ENCODE results near the gene MAP4K2.

MAP4K2 gene

GRCh38 chr11:64790205-64791095 is 12.6 kb downstream of the MAP4K2 start:
- no peak for DNase-seq

DNA sequence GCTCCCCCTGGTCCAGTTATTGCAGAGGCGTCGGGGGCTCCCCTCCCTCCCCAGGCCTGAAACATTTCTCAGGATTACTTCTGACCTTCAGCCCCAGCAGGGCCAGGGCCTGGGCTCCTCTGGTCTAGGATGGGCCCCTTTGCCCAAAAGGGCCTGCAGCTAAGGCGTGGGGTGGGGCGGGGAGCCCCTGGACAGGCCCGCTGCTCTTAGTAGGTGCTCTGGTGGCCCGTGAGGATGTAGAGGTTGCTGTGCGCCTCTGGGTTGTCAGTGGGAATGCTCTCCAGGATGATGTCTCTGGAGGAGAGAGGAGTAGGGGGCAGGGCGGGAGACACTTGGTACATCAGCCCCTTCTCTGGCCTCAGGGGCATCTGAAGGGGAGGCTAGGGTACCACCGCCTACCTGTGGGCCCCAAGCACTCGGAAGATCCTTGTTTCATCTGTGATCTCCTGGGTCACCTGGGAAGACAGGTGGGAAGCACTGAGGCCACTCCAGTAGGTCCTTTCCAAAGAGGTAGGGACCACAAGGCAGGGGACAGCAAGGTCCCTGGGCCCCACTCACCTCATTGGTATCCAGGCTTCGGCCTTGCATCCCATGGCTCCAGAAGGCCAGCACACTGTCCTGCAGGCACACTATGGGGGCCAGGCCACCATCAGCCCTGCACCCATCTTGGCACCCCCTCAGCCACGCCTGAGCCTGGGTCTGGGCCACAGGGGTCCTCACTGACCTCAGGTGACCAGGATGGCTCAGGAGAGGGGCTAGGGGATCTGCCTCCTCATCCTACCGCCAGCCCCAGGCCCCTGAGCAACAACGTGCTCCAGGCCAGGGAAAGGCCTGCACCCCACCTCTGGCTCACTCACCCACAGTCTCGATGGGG is 13.4 kb downstream of the MAP4K2 start:
- DNase-seq: no peak

DNA sequence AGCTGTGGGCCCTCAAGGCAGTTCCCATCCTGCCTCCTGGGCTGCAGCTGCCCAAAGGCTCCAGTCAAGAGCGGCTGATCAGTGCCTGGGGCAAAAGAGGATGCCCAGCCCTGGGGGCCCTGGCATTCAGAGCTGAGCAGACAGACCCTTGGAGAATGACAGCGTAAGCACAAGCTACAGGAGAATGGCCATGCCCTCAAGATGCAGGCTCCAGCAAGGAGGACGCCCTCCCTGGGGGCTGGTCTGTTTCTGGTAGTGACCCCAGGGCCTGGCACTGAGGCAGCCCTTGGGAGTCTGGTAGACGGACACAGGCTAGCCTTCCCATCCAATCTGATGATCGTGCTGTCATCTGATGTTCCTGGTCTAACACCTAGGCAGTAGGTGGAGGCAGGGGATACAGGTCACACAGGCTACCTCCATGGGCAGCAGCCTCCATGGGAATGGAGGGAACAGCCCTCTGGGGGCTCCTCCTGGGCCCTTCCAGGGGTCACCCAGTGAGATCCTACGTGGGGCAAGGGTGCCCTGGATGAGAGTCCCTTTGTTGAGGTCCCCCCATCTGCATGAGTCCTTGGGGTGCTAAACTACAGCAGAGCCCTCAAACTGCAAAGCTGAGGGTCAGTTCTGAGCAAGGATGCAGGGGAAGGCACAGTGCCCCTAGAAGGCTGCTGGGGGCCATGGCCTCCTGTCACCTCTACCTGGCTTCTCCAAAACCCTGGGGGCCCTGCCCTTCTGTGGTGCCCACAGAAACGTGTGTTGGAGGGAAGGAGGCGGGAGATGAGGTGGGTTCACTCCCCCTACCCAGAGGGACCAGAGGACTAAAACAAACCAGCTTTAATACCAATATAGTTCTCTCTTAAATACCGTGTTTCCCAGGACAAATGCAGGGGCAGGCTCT is 14.4 kb downstream of the MAP4K2 start:
- no peak for DNase-seq

- no peak for DNase-seq
Measured at GRCh38 chr11:64787526-64788320, 15.3 kb downstream of the MAP4K2 start.

- DNase-seq: no peak
Measured at GRCh38 chr11:64786308-64786707, 16.7 kb downstream of the MAP4K2 start.

DNA sequence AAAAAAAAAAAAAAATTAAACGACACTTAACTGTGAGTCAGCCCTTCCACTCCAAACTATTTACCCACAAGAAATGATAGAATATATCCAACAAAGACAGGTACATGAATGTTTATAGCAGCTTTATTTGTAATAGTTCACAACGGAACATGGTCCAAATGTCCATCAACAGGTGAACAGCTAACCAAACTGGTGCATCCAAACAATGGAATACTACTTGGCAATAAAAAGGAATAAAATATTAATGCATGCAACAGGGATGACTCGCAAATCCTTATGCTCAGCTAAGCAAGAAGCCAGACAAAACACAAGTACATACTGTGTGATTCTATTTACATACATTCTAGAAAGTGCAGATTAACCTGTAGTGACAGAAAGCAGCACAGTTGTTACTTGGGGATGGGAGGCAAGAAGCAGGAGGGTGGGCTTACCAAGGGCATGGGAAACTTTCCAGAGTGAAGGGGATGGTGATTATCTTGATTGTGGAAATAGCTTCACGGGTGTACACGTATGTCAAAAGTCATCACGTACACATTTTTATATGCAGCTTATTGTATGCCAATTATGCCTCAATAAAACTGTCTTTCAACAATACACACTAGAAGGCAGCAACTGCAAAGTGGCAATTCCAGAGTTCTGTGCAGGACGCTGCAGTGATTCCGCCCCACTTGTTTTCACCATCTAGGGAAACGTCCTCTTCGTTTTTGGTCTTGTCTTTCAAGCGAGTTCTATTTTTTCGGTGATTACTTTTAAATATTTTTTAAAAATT is 18.0 kb downstream of the MAP4K2 start:
- no peak for DNase-seq

DNA sequence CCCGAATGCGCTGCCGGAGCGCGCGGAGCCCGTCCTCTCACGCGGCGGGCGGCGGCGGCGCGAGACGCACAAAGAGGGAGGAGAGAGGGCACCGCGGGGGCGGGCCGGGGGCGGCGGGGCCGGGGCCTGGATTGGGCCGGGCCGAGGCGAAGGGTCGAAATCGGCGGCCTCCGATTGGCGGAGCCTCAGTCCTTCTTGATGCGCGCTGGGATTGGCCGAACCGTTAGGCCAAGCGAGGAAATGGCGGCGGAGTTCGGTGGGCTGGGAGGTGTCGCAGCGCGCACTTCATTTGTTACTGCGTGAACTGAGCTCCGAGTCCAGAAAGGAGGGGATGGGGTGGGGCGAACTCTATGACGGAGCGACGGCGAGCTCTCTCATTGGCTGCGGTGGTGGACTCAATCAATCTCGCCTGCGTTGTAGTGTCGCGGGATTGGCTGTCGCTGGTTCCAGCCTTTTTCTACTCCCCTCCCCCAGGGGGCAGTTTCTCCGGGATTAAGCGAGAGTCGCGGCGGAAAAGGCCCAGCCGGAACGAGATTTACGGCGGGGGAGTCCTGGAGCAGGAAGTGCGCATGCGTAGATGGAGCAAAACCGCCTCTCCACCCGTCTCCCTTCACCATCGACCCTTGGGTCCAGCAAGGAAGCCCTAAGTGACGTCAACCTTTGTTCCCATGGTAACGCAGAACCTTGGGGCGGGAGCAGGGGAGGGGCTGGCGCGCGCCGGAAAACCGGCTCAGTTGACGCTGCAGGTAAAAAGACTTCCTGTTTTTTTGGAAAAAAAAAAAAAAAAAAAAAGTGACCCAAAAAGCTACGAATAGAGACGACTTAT is 24.3 kb downstream of the MAP4K2 start, which contains the start of gene SF1:
TSS of gene SF1 (minus strand) at position 70 of the 826 bp plus-strand sequence. CDS start 150 bp downstream, outside the sequence.
- peak; percentile 99 for DNase-seq

- DNase-seq: no peak
Measured at GRCh38 chr11:64778223-64778472, 24.9 kb downstream of the MAP4K2 start.

GRCh38 chr11:64777449-64778222 is 25.4 kb downstream of the MAP4K2 start:
- DNase-seq: peak; percentile 74

GRCh38 chr11:64776875-64777274 is 26.1 kb downstream of the MAP4K2 start:
- DNase-seq: no peak

- no peak for DNase-seq
Measured at GRCh38 chr11:64776425-64776824, 26.6 kb downstream of the MAP4K2 start.

- DNase-seq: no peak
Measured at GRCh38 chr11:64774144-64774543, 28.9 kb downstream of the MAP4K2 start.

DNA sequence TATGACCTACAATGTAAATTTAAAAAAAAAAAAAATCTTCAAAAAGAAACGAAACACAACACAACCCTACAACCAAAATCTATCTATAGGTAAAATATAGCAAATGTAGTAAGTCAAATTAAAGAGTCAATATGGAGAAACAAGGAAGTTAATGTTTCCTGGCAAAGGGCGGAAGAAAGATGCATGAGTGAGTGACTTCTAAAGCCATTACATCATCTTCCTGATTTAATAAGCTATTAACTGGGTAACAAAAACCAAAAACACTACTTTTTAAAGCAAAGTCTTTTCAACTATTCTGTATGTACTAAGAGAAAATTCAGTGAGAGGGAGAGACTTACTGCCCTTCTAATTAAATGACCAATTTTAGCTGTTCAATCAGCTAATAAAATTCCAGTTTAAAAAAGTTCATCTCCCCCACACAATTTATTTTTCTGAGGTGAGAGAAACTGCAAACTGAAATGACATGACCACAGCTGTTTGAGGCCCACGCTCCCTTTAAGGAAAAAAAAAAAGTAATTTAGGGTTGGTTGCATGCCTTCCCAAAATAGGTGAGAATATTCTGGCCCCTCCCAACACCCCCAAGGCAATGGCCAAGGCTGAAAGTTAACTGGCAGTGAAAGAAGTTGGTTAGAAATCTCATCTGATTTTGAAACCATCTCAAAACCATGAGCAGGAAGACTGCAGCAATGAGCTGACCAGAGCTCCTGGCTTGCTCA is 30.6 kb downstream of the MAP4K2 start:
- DNase-seq: no peak

DNA sequence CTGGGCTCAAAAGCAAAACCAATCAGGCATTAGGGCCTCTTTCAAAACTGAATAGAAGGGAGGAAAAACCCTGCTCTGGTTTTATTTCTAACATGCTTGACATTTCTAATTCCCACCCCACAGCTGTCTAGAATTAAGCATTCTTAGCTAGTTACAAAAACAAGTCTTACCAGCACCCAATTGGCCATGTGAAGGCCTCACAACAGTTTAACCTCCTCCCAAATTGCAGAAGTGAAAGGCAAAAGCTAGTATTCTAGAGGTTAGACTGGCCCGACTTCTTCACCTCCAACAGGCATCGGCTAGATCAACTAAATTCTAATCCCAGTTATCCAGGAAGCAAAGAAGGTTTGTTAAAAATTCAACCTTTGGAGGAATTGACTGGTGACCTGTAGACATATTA is 31.2 kb downstream of the MAP4K2 start:
- DNase-seq: no peak

- no peak for DNase-seq
Measured at GRCh38 chr11:64770120-64770519, 32.9 kb downstream of the MAP4K2 start.

DNA sequence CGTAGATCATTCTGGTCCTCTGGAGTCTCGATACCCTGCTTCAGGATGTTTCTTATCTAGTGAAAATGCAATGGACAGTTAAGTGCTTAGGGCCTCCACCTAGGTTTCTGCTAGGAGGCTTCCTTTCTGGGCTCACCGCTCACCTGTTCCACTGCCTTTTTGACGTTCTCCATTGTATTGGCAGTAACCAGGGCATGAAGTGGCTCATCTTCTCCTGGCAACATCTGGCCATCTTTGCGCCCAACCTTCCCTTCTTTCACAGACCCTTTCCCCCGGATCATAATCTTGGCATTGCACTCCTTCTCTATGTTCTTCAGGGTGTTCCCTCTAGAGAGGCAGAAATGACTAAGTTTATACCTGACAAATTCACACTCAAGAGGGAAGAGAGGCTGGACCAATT is 33.7 kb downstream of the MAP4K2 start:
- no peak for DNase-seq

DNA sequence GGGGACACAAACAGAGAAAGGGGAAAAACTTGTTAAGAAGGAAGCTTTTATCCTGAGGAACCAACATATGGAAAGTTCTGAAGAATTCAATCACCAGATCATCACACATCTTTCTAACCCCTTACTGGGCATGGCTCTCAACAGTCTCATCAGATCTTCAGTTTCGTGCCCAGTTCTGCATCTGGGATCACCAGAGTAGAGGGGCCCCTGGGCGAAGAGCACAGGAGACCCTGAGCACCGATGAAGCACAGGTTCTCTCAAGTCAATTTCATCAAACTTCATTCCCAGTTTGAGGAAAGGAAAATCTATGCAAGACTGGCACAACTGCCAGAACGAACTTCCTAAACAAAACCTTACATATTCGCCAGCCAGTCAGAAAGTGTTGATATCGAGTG is 34.7 kb downstream of the MAP4K2 start:
- no peak for DNase-seq

DNA sequence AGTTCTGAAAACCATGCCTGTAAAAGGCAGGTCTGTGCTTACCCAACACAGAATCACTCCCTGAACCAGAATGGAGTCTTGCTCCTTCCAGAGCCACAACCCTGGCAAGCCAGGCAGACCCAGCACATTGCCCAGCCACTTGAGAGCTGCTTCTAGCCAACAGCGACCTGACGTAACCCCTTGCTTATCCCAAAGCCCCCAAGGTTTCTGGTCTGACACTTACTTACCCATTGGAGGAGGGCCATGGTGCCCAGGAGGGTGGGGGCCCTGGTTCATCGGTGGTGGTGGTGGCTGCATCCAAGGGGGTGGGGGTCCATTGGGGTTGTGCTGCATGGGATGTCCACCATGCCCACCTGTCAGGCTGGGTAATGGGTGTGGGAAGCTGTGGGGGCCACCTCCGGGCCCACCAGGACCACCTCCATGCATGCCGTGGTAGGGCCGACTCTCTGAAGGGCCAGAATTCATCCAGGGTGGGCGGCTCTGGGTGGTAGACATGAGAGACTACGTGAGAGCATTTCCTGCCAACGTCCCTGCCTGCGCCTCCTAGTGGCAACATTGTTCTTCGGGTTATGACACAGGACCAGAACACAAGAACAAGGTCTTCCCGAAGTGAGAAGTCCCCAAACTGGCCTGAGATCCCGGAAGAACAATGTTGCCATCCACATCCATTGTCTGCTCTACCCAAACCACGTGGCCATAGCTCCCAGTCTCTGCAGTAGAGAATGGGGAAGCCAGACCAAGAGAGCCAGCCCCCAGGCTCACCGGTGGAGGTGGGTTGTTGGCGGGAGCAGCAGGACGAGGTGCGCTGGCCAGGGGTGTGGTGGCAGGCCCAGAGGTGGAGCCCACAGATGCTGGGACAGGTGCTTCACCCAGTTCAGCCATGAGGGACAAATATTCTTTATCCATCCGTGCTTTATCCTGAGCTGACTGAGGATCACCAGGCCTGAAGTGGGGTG is 35.4 kb downstream of the MAP4K2 start:
- peak; percentile 64 for DNase-seq

Data from activated CD4-positive, alpha-beta T cell treated with anti-CD3 and anti-CD28 coated beads for 1 hour (primary cell).